ENCODE measurements around the gene INPP5D. TPM values are rescaled to one million over a fixed set of nuclear protein-coding genes. Genes with fewer than 3 reads are reported as not detected.
"Not testable (repeated sequence)": the region's sequence is repeated elsewhere in the genome, so short reads cannot be mapped to it uniquely, and the experiment has no call there.

The INPP5D gene
- total RNA-seq, 4 donors from 2014 or later = 22.8 to 55.3 (median 42.1) TPM

DNA sequence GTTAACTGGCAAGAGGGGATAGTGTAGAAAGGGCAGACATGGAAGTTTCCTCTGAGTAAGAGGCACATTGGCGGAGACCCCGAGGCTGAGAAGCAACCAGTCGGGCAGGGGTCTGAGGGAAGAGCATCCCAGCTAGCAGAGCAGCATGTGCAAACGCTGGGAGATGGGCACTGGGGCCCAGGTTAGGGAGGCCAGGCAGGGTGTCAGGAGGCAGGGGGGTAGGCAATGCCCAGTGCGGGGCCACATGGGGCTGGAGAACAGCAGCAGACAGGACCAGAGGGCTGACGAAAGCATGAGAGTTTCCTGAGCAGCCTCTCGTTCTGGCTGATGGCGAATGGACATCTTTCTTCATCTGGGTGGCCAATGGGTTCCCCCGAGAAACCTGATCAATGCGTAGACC, 88.2 kb downstream of the INPP5D start:
- peaks cover 0 to 12% (median 0%) of the 10 kb centered on the region in 3 donors for H3K36me3 ChIP-seq
- WGBS, 2 donors = 86 to 95% methylated on average over 10 of the region's 10 CpGs
- DNase-seq (ENCODE audit: low spot score in 2 of 2) = no peak

DNA sequence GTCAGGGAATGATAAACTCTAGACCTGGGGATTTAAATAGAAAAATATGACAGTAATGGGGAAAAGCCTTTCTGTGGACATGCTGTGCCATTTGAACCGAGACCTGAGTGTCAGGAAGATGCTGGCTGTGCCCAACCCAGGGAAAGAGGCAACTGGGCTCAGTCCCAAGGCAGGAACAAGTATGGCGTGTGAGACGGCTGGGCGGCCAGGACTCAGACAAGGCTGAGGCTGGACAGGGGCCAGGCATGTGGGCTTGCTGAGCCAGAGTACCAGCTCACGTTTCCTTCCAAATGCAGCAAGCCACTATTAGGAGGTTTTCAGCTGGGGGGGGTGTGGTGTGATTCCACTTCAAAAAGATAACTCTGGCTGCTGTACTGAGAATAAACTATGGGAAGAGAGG, 92.4 kb downstream of the INPP5D start:
- DNase-seq (ENCODE audit: low spot score in 2 of 2) = no peak
- Histone ChIP-seq H3K9me3 (no peaks in the 10 kb centered on the region), H3K4me3 (no peak overlapping the region), H3K4me1 (no peaks in the 10 kb centered on the region), H3K27ac (no peak overlapping the region), H3K27me3 (no peaks in the 10 kb centered on the region), H3K36me3 (peaks cover 0 to 3% (median 0%) of the 10 kb centered on the region in 3 donors)
- TF ChIP-seq POLR2A (IDR thresholded peaks at IDR 0.05) = no peak
- TF ChIP-seq, protein P1, sequence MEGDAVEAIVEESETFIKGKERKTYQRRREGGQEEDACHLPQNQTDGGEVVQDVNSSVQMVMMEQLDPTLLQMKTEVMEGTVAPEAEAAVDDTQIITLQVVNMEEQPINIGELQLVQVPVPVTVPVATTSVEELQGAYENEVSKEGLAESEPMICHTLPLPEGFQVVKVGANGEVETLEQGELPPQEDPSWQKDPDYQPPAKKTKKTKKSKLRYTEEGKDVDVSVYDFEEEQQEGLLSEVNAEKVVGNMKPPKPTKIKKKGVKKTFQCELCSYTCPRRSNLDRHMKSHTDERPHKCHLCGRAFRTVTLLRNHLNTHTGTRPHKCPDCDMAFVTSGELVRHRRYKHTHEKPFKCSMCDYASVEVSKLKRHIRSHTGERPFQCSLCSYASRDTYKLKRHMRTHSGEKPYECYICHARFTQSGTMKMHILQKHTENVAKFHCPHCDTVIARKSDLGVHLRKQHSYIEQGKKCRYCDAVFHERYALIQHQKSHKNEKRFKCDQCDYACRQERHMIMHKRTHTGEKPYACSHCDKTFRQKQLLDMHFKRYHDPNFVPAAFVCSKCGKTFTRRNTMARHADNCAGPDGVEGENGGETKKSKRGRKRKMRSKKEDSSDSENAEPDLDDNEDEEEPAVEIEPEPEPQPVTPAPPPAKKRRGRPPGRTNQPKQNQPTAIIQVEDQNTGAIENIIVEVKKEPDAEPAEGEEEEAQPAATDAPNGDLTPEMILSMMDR (IDR thresholded peaks at IDR 0.05) = no peak
- TF ChIP-seq EP300 (IDR thresholded peaks at IDR 0.05) = no peak
- WGBS, 2 donors = 43 to 58% methylated on average over 5 of the region's 5 CpGs

More for the DNA sequence above, 88.2 kb downstream of the INPP5D start:
- H3K27ac ChIP-seq = no peak overlapping the region
- peaks cover 0 to under 1% (median 0%) of the 10 kb centered on the region in 4 donors for H3K4me1 ChIP-seq
- no peak for TF ChIP-seq EP300 (IDR thresholded peaks at IDR 0.05)
- TF ChIP-seq POLR2A (IDR thresholded peaks at IDR 0.05) = no peak
- TF ChIP-seq, protein P1 (IDR thresholded peaks at IDR 0.05) = no peak
- no peaks in the 10 kb centered on the region for H3K9me3 ChIP-seq
- H3K27me3 ChIP-seq = no peaks in the 10 kb centered on the region
- H3K4me3 ChIP-seq = no peak overlapping the region

DNA sequence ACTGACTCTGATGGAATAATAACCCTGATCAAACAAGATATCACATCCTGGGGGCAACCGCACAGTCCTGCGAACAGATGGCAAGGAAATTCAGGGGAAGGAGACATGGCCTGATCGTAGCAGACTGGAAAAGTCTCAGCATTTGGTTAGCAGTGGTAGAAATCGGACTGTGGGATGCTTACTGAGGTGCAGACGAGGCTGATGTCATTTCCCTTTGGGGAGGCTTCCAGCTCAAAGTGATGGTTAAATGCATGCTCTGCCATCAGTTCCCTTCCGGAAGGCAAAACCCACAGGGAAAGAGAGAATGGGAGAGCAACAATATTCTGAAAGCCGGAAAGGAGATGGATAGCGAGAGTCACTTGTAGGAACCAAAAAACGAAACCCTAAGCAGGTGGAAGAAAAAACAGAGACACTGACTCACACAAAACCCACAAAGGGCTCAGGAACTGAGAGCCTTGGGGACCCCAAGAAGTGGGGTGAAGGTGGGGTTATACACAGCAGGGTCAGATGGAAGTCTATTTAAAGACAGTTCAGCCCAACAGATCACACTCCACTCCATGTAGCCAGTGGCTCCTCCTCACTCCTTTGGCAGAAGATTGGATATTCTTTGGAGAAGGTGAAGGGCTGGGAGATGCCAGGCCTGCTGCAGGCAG, 93.1 kb downstream of the INPP5D start:
- DNase-seq (ENCODE audit: low spot score in 2 of 2) = no peak
- WGBS, 2 donors = 65 to 66% methylated on average over 9 of the region's 9 CpGs
- TF ChIP-seq, protein P1 (IDR thresholded peaks at IDR 0.05) = no peak
- TF ChIP-seq POLR2A (IDR thresholded peaks at IDR 0.05) (no peak), EP300 (IDR thresholded peaks at IDR 0.05) (no peak)
- Histone ChIP-seq H3K4me3 (no peak overlapping the region), H3K9me3 (no peaks in the 10 kb centered on the region), H3K4me1 (no peaks in the 10 kb centered on the region), H3K27ac (no peak overlapping the region), H3K27me3 (no peaks in the 10 kb centered on the region), H3K36me3 (peaks cover 0 to under 1% (median 0%) of the 10 kb centered on the region in 3 donors)

DNA sequence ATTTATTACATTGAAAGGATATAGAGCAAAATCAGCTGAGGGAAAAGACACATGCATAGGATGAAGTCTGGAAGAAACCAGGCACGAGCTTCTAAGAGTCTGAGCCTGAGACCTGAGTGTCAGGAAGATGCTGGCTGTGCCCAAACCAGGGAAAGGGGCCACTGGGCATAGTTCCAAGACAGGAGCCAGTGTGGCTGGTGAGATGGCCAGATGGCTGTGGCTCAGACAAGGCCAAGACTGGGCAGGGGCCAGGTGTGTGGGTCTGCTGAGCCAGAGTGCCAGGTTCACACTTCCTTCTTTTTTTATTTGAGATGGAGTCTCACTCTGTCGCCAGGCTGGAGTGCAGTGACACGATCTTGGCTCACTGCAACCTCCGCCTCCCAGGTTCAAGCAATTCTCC, 95.9 kb downstream of the INPP5D start:
- Histone ChIP-seq H3K4me1 (no peaks in the 10 kb centered on the region), H3K36me3 (peaks cover 0 to 8% (median 0%) of the 10 kb centered on the region in 3 donors), H3K4me3 (no peak overlapping the region), H3K27me3 (no peaks in the 10 kb centered on the region), H3K9me3 (no peaks in the 10 kb centered on the region), H3K27ac (no peak overlapping the region)
- TF ChIP-seq, protein P1 (IDR thresholded peaks at IDR 0.05) = no peak
- no peak for TF ChIP-seq EP300 (IDR thresholded peaks at IDR 0.05)
- no peak for TF ChIP-seq POLR2A (IDR thresholded peaks at IDR 0.05)
- DNase-seq (ENCODE audit: low spot score in 2 of 2) = no peak
- 92 to 94% methylated on average over 4 of the region's 4 CpGs for WGBS, 2 donors

DNA sequence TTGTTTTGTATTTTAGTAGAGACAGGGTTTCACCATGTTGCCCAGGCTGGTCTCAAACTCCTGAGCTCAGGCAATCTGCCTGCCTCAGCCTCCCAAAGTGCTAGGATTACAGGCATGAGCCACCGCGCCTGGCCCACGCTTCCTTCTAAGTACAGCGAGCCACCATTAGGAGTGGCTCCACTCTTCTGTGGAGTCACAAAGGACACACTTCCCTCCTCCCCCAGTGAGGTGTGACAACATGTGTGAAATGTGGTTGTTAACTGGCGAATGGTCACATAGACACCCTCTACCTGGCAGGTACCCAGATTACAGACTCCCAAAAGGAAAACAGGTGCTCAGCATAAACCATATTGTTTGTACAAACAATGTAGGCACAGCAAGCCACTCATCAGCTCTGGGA, 96.3 kb downstream of the INPP5D start:
- WGBS, 2 donors = 93 to 96% methylated on average over 5 of the region's 5 CpGs
- not testable (repeated sequence) for H3K27me3 ChIP-seq; H3K4me1 ChIP-seq; H3K4me3 ChIP-seq; H3K36me3 ChIP-seq; DNase-seq (ENCODE audit: low spot score in 2 of 2); H3K9me3 ChIP-seq; H3K27ac ChIP-seq
